NCI-H526 treated with DMSO at 0.1 percent for 48 hours (cell line): ENCODE measurements around the gene LRIG1.

Experiments used
- DNase-seq: peaks from one replicate; lab custom pipeline; 2025; lab: John Stamatoyannopoulos, UW

LRIG1 gene

DNA sequence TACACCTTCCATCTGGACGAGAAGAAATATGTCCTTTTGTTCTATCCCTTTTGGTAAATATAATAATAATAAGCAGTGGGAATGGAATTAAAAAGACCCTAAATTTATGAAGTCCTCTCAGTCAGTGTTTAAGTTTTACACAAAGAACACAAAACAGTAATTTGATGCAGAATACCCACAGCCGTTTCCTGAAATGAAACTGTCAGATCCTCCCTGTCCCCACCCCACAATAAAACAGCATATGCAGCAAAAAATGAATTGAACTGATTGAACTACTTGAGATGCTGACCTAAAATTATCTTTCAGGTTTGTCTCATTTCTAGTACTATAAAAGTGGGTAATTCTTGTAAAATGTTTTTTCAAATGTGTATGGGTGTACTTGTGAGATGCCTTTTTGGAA, 2.2 kb upstream of the LRIG1 start:
- no peak for DNase-seq

DNA sequence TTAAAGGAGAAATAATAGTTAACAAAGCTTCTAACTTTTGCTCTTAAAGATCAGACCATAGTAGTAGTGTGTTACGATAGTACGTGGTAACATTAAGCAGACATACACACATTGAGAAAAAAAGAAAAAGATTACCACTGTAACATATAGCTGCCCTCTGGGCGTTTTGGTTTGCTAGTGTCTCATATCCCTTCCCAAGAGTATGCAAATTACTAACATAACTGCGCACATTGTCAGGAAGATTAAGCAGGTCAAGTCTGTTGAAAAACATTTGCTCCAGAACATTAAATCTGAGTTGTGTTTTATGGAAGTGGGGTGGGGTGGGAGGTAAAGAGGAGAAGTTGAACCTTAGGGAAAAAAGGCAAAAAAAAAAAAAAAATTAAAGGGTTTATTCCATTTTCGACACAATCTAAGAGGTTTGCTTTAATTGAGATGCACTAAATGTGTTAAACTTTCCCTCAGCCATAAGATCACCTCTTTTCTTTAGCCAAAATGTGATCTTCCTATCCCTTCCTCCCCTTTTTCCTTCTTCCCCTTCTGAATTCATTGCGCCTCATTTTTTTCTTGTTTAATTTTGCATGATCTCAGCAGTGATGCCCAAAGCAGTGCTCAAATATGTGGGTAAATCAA, 1.5 kb upstream of the LRIG1 start:
- no peak for DNase-seq

- no peak for DNase-seq
Measured at GRCh38 chr3:66501483-66502244, 842 bp upstream of the LRIG1 start.

DNA sequence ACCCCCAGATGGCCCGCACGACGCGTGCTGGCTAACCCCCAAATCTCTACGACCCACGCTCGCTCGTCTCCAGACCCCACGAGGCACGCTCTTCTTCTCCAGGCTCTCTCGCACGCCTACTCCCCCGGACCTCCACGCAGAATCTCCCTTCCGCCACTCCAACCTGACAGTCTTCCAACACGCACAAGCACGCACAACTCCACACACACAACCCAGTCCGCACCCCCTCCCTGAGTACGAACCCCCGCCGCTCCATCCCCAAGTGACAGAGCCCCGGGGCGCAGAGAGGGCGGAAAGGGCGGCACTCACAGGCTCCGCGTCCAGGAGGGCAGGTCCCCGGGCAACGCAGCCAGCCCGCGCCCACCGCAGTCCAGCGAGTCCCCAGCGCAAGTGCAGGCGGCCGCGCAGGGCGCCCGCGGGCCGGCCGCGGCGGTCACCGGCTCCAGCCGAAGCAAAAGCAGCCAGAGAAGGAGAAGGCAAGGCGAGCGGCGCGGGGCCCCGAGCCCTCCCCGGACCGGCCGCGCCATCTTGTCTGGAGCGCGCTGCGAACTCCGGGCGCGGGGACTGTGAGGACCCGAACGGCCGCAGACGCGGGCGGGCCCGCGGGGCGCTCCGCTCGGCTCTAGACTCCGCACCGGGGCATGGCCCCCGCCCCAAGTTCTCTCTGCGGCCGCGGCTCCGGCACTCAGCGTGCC, 794 bp downstream of the LRIG1 start:
- no peak for DNase-seq

DNA sequence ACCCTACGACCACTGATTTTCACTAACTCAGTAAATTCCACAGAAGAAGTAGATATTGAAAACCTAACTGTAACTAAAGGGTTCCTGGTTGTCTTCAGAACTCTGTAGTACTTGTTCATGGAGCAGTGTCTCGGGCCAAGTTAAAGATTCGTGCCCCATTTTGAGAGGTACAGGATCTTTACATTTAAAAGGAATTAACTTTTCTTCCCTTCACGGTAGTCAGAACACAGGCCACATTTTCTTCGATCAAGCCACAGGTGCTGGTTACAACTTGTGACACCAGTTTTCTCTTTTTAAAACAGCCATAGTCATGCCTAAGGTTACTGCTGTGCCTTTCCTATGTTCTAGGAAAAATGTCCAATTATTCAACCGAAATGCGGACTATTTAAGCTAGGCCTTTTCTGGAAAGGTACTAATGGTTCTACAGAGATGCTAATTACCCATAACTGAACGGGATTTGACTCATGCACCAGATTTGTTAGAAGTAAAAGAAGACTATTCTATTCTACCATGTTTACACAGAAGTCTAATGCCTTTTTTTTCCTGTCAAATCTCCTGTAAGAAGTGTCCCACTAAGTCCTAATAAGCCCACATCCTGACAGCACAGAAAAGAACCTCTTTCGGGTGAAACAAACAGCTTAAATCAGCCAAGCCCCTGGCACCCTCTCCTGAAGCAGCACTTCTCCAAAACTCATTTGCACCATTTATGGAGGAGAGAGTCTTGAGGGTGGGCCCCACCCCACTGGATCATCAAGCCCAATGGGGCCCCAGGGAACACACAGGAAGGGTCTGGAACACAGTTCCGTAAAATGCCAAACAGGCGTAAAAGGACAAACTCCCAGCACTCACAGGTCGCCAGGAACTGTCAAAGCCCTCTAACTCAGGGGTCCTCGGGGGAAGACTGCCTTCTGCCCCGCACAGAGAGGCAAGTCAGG, 1.9 kb downstream of the LRIG1 start:
- no peak for DNase-seq

- DNase-seq: no peak
Measured at GRCh38 chr3:66497985-66498671, 2.7 kb downstream of the LRIG1 start.

- DNase-seq: no peak
Measured at GRCh38 chr3:66497288-66497984, 3.4 kb downstream of the LRIG1 start.

GRCh38 chr3:66496746-66497145, 4.1 kb downstream of the LRIG1 start:
- DNase-seq: no peak

DNA sequence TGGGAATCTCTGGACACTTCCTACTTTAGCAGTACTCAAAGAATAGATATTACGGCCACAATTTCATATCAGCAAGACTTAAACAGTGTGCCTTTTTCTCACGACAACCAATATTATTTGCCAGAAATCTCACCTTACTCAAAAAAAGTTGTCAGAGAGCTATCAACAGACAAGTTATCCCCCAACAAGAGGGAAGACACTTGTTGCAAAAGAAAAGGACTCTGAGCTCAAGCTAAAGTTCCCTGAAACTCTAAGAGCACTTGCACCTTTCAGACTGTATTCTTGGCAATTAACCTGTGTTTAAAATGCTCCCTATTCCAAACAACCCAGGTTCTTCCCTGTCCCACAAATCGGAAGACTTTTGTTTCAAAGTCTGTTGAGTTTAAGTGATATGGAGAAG, 4.5 kb downstream of the LRIG1 start:
- no peak for DNase-seq

DNA sequence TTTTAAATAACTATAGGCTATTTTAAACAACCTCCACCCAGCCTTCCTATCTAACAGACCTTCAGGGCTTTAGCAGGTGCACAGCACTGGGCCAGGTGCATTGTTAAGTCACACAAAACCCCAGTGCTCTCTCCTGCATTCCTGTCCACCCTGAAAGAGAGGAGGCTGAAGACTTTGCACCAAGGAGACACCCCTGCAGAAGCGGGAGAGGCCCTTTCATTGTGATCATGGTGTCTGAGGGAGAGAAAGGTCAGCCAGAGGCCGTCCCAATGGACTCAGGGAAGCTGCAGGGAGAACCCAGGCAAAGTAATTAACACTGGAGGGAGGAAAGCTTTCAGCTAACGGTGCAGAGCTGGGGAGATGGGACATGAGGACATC, 5.2 kb downstream of the LRIG1 start:
- DNase-seq: no peak

- DNase-seq: no peak
Measured at GRCh38 chr3:66494959-66495667, 5.7 kb downstream of the LRIG1 start.

- no peak for DNase-seq
Measured at GRCh38 chr3:66493458-66494099, 7.2 kb downstream of the LRIG1 start.

- no peak for DNase-seq
Measured at GRCh38 chr3:66492672-66493071, 8.2 kb downstream of the LRIG1 start.

GRCh38 chr3:66492071-66492470, 8.8 kb downstream of the LRIG1 start:
- no peak for DNase-seq

- no peak for DNase-seq
Measured at GRCh38 chr3:66490984-66491383, 9.8 kb downstream of the LRIG1 start.

DNA sequence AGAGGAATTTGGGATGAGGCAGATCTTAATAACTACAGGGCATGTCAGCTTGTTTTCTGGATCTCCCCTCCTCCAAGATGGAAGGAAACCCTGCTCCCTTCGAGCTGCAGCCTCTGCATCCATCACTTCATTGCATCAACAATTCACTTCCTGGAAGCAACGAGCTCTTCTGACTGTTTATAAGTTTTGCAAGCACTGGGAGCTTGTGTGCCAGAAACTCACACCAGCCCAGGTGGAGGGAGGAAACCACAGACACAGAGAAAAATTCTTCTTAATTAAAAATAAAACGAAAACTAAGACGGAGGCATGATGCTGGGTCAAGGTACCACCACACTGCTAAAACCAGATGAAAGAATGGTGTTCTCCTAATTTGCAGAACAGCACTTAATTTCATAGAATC, 10.6 kb downstream of the LRIG1 start:
- DNase-seq: no peak

GRCh38 chr3:66489581-66489980, 11.2 kb downstream of the LRIG1 start:
- DNase-seq: no peak

- DNase-seq: no peak
Measured at GRCh38 chr3:66489115-66489514, 11.7 kb downstream of the LRIG1 start.

DNA sequence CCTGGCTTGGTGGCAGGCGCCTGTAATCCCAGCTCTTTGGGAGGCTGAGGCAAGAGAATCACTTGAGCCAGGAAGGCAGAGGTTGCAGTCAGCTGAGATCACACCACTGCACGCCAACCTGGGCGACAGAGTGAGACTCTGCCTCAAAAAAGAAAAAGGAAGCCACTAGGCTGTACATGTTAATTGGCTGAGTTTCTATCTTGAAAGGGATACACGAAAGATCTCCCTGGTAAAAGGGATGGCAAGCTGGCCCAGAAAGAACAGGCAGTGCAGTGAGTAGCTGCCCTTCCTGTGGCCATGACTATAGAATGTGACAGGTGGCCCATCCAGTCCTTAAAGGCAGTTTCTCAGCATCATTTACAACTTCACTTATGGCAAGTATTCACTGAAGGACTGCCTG, 12.3 kb downstream of the LRIG1 start:
- DNase-seq: no peak

DNA sequence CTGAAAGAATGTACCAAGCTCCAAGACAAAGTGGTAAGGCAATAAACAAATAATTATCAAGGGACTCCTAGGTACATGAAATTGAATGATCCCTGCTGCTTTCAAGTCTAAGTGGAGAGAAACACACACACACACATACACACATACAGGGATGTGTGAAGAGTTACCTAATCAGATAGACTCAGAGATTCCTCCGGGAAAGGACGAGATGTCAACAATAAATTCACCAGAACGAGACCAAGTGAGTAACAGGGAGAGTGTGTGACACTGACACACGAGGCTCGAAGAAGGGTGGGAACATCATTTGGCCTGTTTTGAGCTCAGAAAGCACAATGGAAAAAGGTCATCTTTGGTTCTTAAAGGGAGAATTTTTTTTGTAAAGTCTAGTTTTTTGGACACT, 13.4 kb downstream of the LRIG1 start:
- DNase-seq: no peak
